ENCODE data around the gene PFDN1.

PFDN1 gene

GRCh38 chr5:140196115-140196814, 106.6 kb downstream of the PFDN1 start:
- no peak overlapping the region for H3K4me3 ChIP-seq (ENCODE audit: control insufficient read depth, low read depth, low read length)
- no peak for DNase-seq (ENCODE audit: low read depth)
- no peak for TF ChIP-seq CTCF (conservative IDR thresholded peaks at IDR 0.05; ENCODE audit: control insufficient read depth, insufficient read depth, low read depth, low read length)

Data from fibroblast of mammary gland (primary cell).